Chondrocyte (in vitro differentiated cells): Measurements from ENCODE around the gene RABGAP1L. TPM values are rescaled to one million over a fixed set of nuclear protein-coding genes. Genes with fewer than 3 reads are reported as not detected.
"Not testable (repeated sequence)": the region's sequence is repeated elsewhere in the genome, so short reads cannot be mapped to it uniquely, and the experiment has no call there.

Experiments used
- DNase-seq: peaks from one replicate; pipeline ENCODE4 v3.0.0; 2021; ENCODE audit warnings: mixed read lengths, low spot score
- H3K27ac Mint-ChIP-seq: one replicate; pipeline ENCODE4 v1.8.0; 2021; ENCODE audit warnings: mild to moderate bottlenecking, moderate library complexity, mixed read lengths; ENCODE audit not compliant: unreplicated experiment
- H3K27me3 Mint-ChIP-seq: 2 replicates; pipeline ENCODE4 v1.8.0; 2021; ENCODE audit warnings: low read depth, mixed read lengths
- H3K36me3 Mint-ChIP-seq: 2 replicates; pipeline ENCODE4 v1.8.0; 2021; ENCODE audit warnings: low read depth, mixed read lengths
- H3K4me1 Mint-ChIP-seq: 2 replicates; pipeline ENCODE4 v1.8.0; 2021; ENCODE audit warnings: low read depth, mild to moderate bottlenecking, mixed read lengths
- H3K4me3 Mint-ChIP-seq: one replicate; pipeline ENCODE4 v1.8.0; 2021; ENCODE audit warnings: mild to moderate bottlenecking, moderate library complexity, mixed read lengths; ENCODE audit not compliant: unreplicated experiment
- H3K9me3 Mint-ChIP-seq: 2 replicates; pipeline ENCODE4 v1.8.0; 2021; ENCODE audit warnings: low read depth, mixed read lengths
- total RNA-seq: library from RNA; stranded (reverse); gene quantifications from 3 replicates; pipeline ENCODE4 v1.2.1, GENCODE V29; 2021
- TF ChIP-seq, protein P1 (sequence below): fragments of 200-600 bp; sonication (generic); IDR thresholded peaks from 2 replicates; pipeline ENCODE4 v1.5.0; 2021; ENCODE audit warnings: antibody characterized with exemption, mild to moderate bottlenecking, moderate library complexity

RABGAP1L gene
- total RNA-seq, 1 donor from 2014 or later: 27.1 TPM

- Mint-ChIP-seq H3K9me3 (peaks cover 26% of the 10 kb centered on the region), H3K27ac (no peak overlapping the region), H3K4me3 (no peak overlapping the region), H3K4me1 (no peaks in the 10 kb centered on the region), H3K27me3 (no peaks in the 10 kb centered on the region), H3K36me3 (peaks cover 5% of the 10 kb centered on the region)
- DNase-seq: no peak
- TF ChIP-seq, protein P1, sequence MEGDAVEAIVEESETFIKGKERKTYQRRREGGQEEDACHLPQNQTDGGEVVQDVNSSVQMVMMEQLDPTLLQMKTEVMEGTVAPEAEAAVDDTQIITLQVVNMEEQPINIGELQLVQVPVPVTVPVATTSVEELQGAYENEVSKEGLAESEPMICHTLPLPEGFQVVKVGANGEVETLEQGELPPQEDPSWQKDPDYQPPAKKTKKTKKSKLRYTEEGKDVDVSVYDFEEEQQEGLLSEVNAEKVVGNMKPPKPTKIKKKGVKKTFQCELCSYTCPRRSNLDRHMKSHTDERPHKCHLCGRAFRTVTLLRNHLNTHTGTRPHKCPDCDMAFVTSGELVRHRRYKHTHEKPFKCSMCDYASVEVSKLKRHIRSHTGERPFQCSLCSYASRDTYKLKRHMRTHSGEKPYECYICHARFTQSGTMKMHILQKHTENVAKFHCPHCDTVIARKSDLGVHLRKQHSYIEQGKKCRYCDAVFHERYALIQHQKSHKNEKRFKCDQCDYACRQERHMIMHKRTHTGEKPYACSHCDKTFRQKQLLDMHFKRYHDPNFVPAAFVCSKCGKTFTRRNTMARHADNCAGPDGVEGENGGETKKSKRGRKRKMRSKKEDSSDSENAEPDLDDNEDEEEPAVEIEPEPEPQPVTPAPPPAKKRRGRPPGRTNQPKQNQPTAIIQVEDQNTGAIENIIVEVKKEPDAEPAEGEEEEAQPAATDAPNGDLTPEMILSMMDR: no peak
These were observed 418.4 kb downstream of the RABGAP1L start for GRCh38 chr1:174577681-174578080.

- TF ChIP-seq, protein P1: no peak
- H3K27me3 Mint-ChIP-seq: no peaks in the 10 kb centered on the region
- DNase-seq: no peak
- H3K4me1 Mint-ChIP-seq: no peaks in the 10 kb centered on the region
- H3K27ac Mint-ChIP-seq: no peak overlapping the region
- H3K4me3 Mint-ChIP-seq: no peak overlapping the region
- H3K36me3 Mint-ChIP-seq: peaks cover 2% of the 10 kb centered on the region
- peaks cover 15% of the 10 kb centered on the region for H3K9me3 Mint-ChIP-seq
These were observed 421.5 kb downstream of the RABGAP1L start for GRCh38 chr1:174580801-174581200.

DNA sequence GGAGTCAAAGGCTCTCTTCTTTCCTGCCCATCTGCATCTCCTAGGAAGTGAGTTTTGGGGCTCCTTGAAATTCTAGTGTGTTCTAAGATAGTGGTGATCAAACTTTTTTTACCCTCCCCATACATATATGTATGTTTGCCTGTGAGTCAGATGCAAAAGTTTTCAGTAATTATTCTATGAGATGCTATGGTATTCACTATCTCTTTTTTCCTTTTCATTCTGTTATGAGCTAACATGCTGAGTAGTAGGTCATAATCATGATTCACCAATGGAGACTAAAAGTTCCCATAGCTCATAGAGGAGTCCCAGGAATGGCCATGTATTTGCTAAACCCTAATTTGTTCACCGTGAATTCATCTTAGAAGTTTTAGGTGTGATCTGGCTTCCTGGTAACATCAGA is 424.0 kb downstream of the RABGAP1L start:
- Mint-ChIP-seq H3K9me3 (peaks cover 6% of the 10 kb centered on the region), H3K4me1 (no peaks in the 10 kb centered on the region), H3K27me3 (no peaks in the 10 kb centered on the region), H3K4me3 (no peak overlapping the region), H3K36me3 (no peaks in the 10 kb centered on the region), H3K27ac (no peak overlapping the region)
- TF ChIP-seq, protein P1: no peak
- DNase-seq: no peak

GRCh38 chr1:174584071-174584470 is 424.8 kb downstream of the RABGAP1L start:
- TF ChIP-seq, protein P1: no peak
- peaks cover 12% of the 10 kb centered on the region for H3K9me3 Mint-ChIP-seq
- no peaks in the 10 kb centered on the region for H3K4me1 Mint-ChIP-seq
- no peak overlapping the region for H3K4me3 Mint-ChIP-seq
- peaks cover 3% of the 10 kb centered on the region for H3K36me3 Mint-ChIP-seq
- no peak overlapping the region for H3K27ac Mint-ChIP-seq
- no peaks in the 10 kb centered on the region for H3K27me3 Mint-ChIP-seq
- no peak for DNase-seq

- H3K9me3 Mint-ChIP-seq: peaks cover 13% of the 10 kb centered on the region
- H3K27ac Mint-ChIP-seq, DNase-seq, H3K4me3 Mint-ChIP-seq, H3K4me1 Mint-ChIP-seq, H3K36me3 Mint-ChIP-seq, H3K27me3 Mint-ChIP-seq: not testable (repeated sequence)
These were observed 429.3 kb downstream of the RABGAP1L start for GRCh38 chr1:174588618-174589017.

DNA sequence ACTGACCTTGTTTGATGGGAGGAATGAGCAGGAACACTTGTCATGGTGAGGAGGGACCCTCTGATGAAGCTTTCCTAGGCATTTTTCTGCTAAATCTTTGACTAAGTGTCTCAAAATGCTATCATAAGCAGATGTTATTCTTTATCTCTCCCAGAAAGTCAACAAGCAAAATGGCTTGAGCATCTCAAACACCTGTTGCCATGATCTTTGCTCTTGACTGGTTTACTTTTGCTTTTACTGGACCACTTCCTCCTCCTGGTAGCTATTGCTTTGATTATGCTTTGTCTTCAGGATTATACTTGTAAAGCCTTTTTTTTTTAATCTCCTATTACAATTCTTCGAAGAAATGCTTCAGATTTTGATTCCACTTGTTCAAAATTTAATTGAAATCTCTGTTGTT is 445.9 kb downstream of the RABGAP1L start:
- no peak overlapping the region for H3K4me3 Mint-ChIP-seq

More for the DNA sequence above, 445.9 kb downstream of the RABGAP1L start:
- TF ChIP-seq, protein P1: no peak
- H3K36me3 Mint-ChIP-seq: peaks cover 5% of the 10 kb centered on the region
- H3K4me1 Mint-ChIP-seq: no peaks in the 10 kb centered on the region
- H3K9me3 Mint-ChIP-seq: no peaks in the 10 kb centered on the region
- H3K27me3 Mint-ChIP-seq: no peaks in the 10 kb centered on the region
- DNase-seq: no peak
- H3K27ac Mint-ChIP-seq: no peak overlapping the region
